Measurements from ENCODE around the gene AATF.

AATF gene

DNA sequence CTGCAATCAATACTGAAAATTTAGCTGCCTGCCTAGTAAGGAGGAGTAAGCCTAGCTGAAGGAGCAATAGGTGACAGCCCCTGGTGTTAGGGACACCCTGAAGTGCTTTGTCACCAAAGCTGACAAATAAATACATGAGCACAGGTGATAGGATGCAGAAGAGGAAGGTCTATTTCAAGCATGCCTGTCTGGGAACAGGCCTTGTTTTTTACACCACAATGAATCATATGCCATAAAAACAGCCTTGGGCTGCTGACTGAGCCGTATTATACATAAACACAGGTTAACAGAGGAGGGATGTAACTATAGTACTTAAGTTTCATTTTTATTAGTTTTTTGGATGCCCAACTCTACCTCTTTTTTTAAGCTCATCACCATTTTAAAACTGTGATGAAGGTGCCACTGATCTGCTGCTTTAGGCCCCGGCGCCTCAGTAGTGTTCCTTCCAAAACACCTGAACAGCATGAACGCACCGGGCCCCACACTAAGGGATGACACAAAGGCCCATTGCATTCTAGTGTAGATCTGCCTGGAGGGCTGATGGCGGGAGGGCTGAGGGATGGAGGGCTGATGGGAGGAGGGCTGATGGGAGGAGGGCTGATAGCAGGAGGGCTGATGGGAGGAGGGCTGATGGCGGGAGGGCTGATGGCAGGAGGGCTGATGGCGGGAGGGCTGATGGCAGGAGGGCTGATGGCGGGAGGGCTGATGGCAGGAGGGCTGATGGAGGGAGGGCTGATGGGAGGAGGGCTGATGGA lies 150.3 kb downstream of the AATF start:
- no peak for DNase-seq (ENCODE audit: insufficient read length, low spot score)
- no peak for FAIRE-seq

GRCh38 chr17:37100231-37100630 lies 151.5 kb downstream of the AATF start:
- no peak for FAIRE-seq
- no peak for DNase-seq (ENCODE audit: insufficient read length, low spot score)

GRCh38 chr17:37101306-37101705 lies 152.6 kb downstream of the AATF start:
- no peak for DNase-seq (ENCODE audit: insufficient read length, low spot score)
- FAIRE-seq, result no peak

DNA sequence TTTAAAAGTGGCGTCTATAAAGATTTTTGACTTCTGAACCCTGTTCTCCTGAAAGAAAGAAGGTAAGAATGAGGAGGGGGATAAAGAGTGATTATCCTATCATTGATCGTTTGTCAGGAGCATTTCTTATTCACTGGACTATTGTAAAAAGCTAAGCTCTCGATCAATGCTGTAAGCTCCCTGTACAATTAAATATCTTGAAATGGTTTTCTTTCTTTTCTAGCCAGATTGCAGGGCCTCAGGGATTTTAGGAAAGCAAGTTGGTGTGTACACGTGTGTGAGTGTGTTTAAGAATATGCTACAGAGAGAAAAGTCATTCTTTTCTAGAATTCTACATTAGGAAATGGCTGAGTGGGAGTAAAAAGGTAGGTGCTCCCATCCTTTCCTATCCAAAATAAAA lies 154.5 kb downstream of the AATF start:
- FAIRE-seq (no peak), DNase-seq (ENCODE audit: insufficient read length, low spot score) (no peak)

DNA sequence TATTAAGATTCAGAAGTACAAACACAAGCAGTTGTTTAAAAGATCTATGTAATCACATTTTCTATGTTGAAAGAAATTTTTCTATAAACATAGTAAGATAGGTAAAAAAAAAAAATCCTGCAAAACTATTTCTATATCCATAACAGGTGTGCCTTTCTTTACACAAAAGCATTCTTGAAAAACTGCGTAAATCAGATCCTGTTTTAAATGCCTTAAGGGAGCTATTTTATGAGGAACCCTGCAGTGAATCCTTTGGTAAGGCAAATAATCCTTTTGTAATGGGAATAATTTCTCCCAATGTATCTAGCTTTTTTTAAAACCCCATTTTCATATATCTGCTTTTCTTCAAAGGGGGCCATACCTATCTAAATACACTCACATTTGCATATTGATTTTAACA lies 157.3 kb downstream of the AATF start:
- FAIRE-seq (no peak), DNase-seq (ENCODE audit: insufficient read length, low spot score) (no peak)
